Fibroblast of villous mesenchyme (primary cell): ENCODE results near the gene PATL2. TPM values are rescaled to one million over a fixed set of nuclear protein-coding genes. Genes with fewer than 3 reads are reported as not detected.
"Not testable (repeated sequence)": the region's sequence is repeated elsewhere in the genome, so short reads cannot be mapped to it uniquely, and the experiment has no call there.

Source experiments
- DNase-seq: peaks from one replicate; pipeline ENCODE4 v3.0.0-alpha.2; 2010; ENCODE audit warnings: low read depth
- H3K4me3 ChIP-seq: 2 replicates; pipeline ENCODE4 v1.5.1; 2011; ENCODE audit warnings: low read depth, mild to moderate bottlenecking, low read length
- total RNA-seq: library from RNA; depleted of rRNA; stranded (reverse); fragments of >200 nt; gene quantifications from 2 replicates; pipeline ENCODE4 v1.2.3, GENCODE V29; 2012
- TF ChIP-seq, protein P1 (sequence below): IDR thresholded peaks from 2 replicates; pipeline ENCODE4 v1.5.1; 2012; ENCODE audit warnings: low read depth, mild to moderate bottlenecking, low read length; ENCODE audit not compliant: insufficient read depth

Gene PATL2
- total RNA-seq, 1 donor, result 0.86 TPM

DNA sequence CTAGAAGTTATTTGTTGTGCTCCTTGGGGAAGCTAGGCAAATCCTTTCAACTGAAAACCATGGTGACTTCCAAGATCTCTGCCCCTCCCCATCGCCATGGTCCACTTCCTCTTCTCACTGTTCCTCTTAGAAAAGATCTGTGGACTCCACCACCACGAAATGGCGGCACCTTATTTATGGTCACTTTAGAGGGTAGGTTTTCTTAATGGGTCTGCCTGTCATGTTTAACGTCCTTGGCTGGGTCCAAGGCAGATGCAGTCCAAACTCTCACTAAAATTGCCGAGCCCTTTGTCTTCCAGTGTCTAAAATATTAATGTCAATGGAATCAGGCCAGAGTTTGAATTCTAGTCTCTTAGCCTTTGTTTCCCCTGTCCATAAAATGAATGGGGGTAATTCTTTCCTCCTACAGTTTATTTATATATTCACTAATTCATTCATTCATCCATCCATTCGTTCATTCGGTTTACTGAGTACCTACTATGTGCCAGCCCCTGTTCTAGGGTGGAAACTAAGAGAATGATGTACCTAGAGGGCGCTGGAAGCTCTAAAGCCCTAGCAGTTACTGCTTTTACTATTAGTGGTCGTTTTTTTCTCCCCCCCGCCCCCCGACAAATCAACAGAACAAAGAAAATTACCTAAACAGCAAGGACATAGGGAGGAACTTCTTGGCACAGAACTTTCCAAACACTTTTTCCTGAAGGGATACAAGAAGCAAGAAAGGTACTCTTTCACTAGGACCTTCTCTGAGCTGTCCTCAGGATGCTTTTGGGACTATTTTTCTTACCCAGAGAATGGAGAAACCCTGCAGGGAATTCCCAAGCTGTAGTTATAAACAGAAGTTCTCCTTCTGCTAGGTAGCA is 657 bp downstream of the PATL2 start:
- DNase-seq, result peak; percentile 50

DNA sequence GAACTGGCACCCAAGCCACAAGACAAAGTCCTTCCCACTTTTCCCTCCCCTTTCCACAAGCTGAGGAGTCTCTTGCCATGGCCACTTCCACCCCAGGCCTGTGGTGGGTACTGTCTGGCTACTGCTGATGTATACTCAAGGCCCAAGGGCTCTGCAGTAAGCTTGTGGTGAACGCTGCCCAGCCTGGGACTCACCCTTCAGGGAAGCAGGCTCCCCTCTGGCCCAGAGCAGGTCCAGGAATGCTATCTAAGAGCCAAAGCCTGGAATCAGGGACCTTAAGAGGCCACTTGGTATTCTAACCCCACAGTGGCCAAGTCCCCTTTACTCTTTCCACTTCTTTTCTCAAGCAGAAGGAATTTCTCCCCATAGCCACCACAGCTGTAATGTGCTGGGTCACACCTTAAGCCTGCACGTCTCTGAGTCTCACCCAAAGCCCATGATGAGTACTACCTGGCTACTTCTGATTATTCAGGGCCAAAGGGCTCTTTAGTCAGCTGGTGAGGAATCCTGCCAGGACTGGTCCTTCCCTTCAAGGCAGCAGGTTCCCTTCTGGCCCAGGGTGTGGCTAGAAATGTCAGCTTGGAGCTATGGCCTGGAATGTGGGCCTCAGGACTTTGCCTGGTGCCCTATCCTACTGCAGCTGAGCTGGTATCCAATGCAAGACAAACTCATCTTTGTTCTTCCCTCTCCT is 4.0 kb downstream of the PATL2 start:
- TF ChIP-seq, protein P1, sequence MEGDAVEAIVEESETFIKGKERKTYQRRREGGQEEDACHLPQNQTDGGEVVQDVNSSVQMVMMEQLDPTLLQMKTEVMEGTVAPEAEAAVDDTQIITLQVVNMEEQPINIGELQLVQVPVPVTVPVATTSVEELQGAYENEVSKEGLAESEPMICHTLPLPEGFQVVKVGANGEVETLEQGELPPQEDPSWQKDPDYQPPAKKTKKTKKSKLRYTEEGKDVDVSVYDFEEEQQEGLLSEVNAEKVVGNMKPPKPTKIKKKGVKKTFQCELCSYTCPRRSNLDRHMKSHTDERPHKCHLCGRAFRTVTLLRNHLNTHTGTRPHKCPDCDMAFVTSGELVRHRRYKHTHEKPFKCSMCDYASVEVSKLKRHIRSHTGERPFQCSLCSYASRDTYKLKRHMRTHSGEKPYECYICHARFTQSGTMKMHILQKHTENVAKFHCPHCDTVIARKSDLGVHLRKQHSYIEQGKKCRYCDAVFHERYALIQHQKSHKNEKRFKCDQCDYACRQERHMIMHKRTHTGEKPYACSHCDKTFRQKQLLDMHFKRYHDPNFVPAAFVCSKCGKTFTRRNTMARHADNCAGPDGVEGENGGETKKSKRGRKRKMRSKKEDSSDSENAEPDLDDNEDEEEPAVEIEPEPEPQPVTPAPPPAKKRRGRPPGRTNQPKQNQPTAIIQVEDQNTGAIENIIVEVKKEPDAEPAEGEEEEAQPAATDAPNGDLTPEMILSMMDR, result no peak

More for the DNA sequence above, 657 bp downstream of the PATL2 start:
- TF ChIP-seq, protein P1, result peak; percentile 44
- H3K4me3 ChIP-seq, result peak overlapping the region; percentile 97

DNA sequence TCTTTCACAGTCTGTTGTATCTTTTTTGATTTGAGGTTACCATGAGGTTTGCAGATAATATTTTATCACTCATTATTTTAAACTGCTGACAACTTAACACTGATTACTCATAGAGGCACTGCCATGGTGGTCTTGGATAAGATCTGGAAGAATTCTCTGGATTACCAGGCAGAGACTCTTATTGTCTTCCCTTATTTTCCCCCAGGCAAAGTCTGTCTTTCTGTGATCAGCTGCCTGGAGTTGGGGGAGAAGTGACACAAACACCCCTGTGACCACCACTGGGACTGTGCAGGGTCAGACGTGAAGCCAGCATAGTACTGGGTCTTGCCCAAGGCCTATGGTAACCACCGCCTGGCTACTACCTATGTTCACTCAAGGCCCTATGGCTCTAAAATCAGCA is 4.7 kb downstream of the PATL2 start:
- TF ChIP-seq, protein P1, result no peak
- H3K4me3 ChIP-seq, result no peak overlapping the region
- DNase-seq, result no peak

More for the DNA sequence above, 4.0 kb downstream of the PATL2 start:
- DNase-seq, result no peak
- H3K4me3 ChIP-seq, result no peak overlapping the region

DNA sequence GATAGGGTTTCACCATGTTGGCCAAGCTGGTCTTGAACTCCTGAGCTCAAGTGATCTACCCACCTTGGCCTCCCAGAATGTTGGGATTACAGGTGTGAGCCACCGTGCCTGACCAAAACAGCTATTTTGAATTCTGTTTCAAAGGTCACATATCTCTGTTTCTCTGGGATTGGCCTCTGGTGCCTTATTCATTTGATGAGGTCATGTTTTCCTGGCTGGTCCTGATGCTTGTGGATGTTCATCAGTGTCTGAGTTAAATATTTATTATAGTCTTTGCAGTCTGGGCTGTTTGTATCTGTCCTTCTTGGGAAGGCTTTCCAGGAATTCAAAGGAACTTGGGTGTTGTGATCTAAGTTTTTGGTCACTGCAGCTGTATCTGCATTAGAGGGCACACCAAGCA is 5.1 kb downstream of the PATL2 start:
- no peak for DNase-seq
- no peak overlapping the region for H3K4me3 ChIP-seq
- TF ChIP-seq, protein P1, result no peak

DNA sequence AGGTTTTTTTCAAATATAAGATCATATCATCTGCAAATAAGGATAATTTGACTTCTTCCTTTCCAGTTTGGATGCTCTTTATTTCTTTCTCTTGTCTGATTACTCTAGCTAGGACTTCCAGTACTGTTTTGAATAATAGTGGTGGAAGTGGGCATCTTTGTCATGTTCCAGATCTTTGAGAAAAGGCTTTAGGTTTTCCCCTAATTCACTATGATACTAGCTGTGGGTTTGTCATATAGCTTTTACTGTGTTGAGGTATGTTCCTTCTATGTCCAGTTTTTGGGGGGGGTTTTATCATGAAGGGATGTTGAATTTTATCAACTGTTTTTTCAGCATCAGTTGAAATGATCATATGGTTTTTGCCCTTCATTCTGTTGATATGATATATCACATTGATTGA is 10.4 kb downstream of the PATL2 start:
- DNase-seq, H3K4me3 ChIP-seq: not testable (repeated sequence)

DNA sequence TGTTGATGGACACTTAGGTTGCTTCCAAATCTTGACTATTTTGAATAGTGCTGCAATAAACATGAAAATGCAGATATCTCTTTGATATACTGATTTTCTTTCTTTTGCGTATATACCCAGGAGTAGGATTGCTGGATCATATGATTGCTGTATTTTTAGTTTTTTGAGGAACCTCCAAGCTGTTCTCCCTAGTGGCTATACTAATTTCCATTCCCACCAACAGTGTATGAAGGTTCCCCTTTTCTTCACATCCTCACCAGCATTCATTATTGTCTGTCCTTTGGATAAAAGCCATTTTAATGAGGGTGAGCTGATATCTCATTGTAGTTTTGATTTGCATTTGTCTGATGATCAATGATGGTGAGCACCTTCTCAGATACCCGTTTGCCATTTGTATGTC is 12.5 kb downstream of the PATL2 start:
- TF ChIP-seq, protein P1, result no peak
- H3K4me3 ChIP-seq, result no peak overlapping the region
- DNase-seq, result no peak

DNA sequence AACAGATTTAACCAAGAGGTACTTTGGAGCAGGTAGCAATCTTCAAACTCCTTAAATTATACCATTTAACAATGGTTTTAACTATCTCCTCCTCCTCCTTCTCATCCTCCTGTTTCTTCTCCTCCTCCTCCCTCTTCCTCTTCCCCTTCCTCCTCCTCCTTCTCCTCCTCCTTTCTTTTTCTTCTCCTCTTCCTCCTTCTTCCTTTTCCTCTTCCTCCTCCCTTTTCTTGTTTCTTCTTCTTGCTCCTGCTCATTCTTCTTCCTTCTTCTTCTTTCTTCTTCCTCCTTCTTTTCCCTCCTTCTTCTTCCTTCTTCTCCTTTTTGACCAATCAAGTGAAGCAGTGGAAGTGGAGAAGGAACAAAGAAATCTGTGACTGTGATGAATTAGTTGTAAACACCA is 14.1 kb downstream of the PATL2 start:
- TF ChIP-seq, protein P1, result no peak
- no peak for DNase-seq
- no peak overlapping the region for H3K4me3 ChIP-seq
